ENCODE data around the gene CAMKK2. TPM values are rescaled to one million over a fixed set of nuclear protein-coding genes. Genes with fewer than 3 reads are reported as not detected.
A peak's percentile ranks its signal among the peaks of the same experiment; 100 is the strongest.
"Not testable (repeated sequence)": the region's sequence is repeated elsewhere in the genome, so short reads cannot be mapped to it uniquely, and the experiment has no call there.

The CAMKK2 gene
- total RNA-seq, 1 experiment from 2014 or later: 5.6 TPM

DNA sequence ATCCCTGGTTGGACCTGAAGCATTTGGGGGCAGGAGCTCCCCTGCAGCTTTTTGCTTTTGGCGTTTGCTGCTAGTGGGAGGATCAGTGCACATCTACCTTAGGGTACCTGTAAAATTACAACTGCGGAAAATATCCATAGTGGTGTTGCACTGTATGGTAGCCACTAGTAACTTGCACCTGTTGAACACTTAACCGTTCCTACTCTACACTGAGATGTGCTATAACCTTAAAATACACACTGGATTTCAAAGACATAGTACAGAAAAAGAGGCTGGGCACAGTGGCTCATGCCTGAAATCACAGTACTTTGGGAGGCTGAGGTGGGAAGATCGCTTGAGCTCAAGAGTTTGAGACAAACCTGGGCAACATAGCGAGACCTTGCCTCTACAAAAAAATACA lies 83.6 kb downstream of the CAMKK2 start:
- Histone ChIP-seq H3K4me1 (replicated peaks) (peaks cover 41% of the 10 kb centered on the region), H3K36me3 (peaks cover 36% of the 10 kb centered on the region), H3K4me3 (no peak overlapping the region), H3K27me3 (replicated peaks) (no peaks in the 10 kb centered on the region), H3K27ac (no peak overlapping the region), H3K9me3 (replicated peaks) (no peaks in the 10 kb centered on the region)
- no peak for DNase-seq (ENCODE audit: low read depth in 1 of 2, low spot score in 2 of 2)

DNA sequence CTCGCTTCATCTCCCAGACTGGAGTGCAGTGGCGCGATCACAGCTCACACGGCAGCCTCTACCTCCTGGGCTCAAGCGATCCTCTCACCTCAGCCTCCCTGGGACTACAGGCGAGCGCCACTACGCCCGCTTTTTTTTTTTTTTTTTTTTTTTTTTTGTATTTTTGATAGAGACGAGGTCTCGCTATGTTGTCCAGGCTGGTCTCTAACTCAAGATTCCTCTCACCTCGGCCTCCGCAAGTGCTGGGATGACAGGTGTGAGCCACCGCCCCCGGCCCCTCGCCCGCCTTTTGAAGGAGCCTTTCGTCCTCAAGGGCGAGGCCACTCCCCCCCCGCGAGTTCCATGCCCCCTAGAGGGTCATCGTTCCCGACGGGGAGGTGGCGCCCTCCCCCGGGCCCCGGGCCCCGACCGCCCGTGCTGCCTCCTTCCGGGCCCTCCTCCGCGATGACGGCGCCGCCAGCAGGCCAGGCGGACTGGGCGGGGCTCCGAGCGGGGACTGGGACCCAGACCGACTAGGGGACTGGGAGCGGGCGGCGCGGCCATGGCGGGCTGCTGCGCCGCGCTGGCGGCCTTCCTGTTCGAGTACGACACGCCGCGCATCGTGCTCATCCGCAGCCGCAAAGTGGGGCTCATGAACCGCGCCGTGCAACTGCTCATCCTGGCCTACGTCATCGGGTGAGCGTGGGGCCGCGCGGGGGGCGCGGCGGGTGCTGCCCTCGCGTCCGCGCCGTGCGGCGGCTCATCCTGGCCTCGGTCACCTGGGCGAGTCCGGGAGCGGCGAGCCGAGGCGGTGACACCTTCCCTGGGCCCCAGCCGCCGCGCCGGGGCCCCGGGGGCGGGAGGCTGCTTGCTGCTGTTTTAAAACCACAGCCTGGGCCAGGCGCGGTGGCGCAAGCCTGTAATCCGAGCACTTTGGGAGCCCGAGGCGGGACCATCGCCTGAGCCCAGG lies 86.6 kb downstream of the CAMKK2 start, which contains the start of gene P2RX4:
Gene P2RX4, plus strand, starts transcription at position 506 of the 949 bp plus-strand sequence. Its CDS starts 36 bp downstream, at position 542.
- Histone ChIP-seq H3K27me3 (replicated peaks) (no peaks in the 10 kb centered on the region), H3K9me3 (replicated peaks) (no peaks in the 10 kb centered on the region), H3K27ac (peak within 1 kb of the TSS; percentile 88), H3K4me1 (replicated peaks) (peaks cover 35% of the 10 kb centered on the region), H3K36me3 (peaks cover 26% of the 10 kb centered on the region), H3K4me3 (peak within 1 kb of the TSS; percentile 87)
- DNase-seq (ENCODE audit: low read depth in 1 of 2, low spot score in 2 of 2): peak; percentile 82 to 88

DNA sequence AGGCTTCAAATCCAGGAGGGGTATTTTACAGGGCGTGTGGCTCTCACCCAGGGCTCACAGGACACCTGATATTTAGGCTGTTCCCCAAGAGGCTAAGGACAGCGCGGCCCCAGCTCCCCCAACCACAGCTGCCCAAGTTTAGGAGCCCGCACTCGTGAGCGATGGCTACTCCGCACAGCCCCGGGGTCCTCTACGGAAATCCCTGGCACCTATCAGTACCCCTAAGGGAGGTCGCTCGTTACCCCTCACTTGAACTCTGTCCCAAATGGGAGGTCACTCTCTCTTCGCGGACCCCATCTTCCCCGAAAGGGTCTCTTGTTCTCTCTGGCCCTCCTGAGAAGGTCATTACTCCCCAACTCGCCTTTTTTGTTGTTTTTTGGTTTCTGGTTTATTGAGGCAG lies 87.3 kb downstream of the CAMKK2 start:
- Histone ChIP-seq H3K4me3 (no peak overlapping the region), H3K36me3 (peaks cover 25% of the 10 kb centered on the region), H3K27me3 (replicated peaks) (no peaks in the 10 kb centered on the region), H3K4me1 (replicated peaks) (peaks cover 35% of the 10 kb centered on the region), H3K27ac (no peak overlapping the region), H3K9me3 (replicated peaks) (no peaks in the 10 kb centered on the region)
- no peak for DNase-seq (ENCODE audit: low read depth in 1 of 2, low spot score in 2 of 2)

DNA sequence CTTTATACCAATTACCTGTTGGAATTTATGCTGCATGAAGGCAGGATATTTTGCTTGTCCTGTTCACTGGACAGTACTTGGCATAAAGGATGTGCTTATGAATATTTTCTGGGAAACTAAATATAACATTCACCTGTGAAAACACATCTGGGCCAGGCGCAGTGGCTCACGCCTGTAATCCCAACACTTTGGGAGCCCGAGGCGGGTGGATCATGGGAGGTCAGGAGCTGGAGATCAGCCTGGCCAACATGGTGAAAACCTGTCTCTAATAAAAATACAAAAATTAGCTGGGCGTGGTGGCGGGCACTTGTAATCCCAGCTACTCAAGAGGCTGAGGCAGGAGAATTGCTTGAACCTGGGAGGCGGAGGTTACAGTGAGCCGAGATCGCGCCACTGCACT lies 87.9 kb downstream of the CAMKK2 start:
- not testable (repeated sequence) for H3K9me3 ChIP-seq (replicated peaks); H3K27me3 ChIP-seq (replicated peaks); H3K4me3 ChIP-seq; DNase-seq (ENCODE audit: low read depth in 1 of 2, low spot score in 2 of 2); H3K27ac ChIP-seq
- peaks cover 20% of the 10 kb centered on the region for H3K36me3 ChIP-seq
- H3K4me1 ChIP-seq (replicated peaks): peaks cover 35% of the 10 kb centered on the region

DNA sequence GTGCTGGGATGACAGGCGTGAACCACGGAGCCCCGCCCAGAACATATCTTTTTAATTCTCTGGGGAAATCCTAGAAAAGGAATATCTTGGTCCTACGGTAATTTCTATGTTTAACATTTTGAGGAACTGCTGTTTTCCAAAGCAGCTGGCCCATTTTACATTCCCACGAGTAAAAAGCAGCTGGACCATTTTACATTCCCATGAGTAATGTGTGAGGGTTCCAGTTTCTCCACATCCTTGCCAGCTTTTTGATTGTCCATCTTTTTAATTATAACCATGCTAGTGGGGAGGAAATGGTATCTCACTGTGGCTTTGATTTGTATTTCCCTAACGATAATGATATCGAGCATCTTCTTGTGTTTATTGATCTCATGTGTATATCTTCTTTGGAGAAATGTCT lies 91.0 kb downstream of the CAMKK2 start:
- Histone ChIP-seq H3K27me3 (replicated peaks) (no peaks in the 10 kb centered on the region), H3K27ac (no peak overlapping the region), H3K9me3 (replicated peaks) (no peaks in the 10 kb centered on the region), H3K36me3 (peaks cover 5% of the 10 kb centered on the region), H3K4me3 (no peak overlapping the region), H3K4me1 (replicated peaks) (peaks cover 41% of the 10 kb centered on the region)
- DNase-seq (ENCODE audit: low read depth in 1 of 2, low spot score in 2 of 2): no peak

DNA sequence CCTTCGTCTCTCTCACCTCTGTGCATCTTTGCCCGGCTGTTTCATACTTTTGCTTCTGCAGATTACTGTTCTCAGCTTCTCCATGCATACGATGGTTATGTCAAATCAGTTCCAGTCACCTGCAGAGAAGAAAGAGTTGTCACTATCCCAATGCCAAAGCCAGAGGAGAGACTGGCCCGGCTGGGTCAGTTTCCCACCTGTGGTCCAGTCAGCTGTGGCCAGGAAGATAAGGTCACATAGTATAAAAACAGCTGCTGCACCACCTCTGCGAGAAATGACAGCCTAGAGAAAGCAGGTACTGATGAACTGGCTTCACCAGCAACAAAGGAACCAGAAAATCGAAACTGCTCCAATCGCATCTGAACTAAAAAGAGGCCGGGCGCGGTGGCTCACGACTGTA lies 93.0 kb downstream of the CAMKK2 start:
- no peaks in the 10 kb centered on the region for H3K36me3 ChIP-seq

DNA sequence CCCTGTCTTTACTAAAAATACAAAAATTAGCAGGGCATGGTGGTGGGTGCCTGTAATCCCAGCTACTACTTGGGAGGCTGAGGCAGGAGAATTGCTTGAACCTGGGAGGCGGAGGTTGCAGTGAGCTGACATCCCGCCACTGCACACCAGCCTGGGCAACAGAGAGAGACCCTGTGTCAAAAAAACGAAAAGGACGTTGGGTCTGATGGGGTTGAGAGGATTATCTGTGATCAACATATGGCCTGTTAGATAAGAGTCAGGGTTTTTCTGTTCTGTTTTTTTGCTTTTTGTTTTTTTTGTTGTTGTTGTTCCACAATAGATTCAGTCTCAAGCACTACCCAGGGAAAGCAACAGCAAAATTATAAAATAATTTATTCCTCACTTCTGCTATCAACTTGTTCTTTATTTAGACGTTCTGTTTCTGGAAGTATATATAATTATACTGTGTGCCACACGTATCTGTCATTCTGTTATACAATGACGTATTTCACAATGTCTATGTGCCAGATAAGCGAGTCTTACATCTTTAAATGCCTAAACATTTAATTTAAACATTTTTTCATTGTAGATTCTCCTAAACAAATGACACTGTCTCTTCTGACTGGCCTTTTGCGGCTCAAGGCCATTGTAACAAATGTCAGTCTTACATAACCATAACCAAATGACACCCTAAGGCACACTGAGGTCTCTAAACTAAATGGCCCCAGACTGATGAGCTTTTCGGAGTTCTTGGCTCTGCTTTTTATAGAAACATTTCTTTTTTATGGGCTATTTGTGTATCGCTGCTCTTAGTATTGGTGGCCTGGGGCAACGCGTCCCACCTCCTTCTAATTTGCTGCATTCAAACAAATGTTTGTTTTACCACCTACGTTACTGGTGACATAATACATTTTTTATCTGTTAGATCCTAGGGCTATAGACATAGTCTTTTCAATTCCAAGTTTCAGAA lies 93.8 kb downstream of the CAMKK2 start:
- no peaks in the 10 kb centered on the region for H3K27me3 ChIP-seq (replicated peaks)
- H3K36me3 ChIP-seq: no peaks in the 10 kb centered on the region
- peak in 1 of 2 experiments; percentile 71 for DNase-seq (ENCODE audit: low read depth in 1 of 2, low spot score in 2 of 2)
- H3K9me3 ChIP-seq (replicated peaks): no peaks in the 10 kb centered on the region
- H3K4me1 ChIP-seq (replicated peaks): peaks cover 35% of the 10 kb centered on the region
- no peak overlapping the region for H3K4me3 ChIP-seq
- peak overlapping the region; percentile 46 for H3K27ac ChIP-seq

More for the DNA sequence above, 93.0 kb downstream of the CAMKK2 start:
- DNase-seq (ENCODE audit: low read depth in 1 of 2, low spot score in 2 of 2): no peak
- H3K4me3 ChIP-seq: no peak overlapping the region
- peak overlapping the region; percentile 46 for H3K27ac ChIP-seq
- H3K4me1 ChIP-seq (replicated peaks): peaks cover 35% of the 10 kb centered on the region
- no peaks in the 10 kb centered on the region for H3K9me3 ChIP-seq (replicated peaks)
- no peaks in the 10 kb centered on the region for H3K27me3 ChIP-seq (replicated peaks)

DNA sequence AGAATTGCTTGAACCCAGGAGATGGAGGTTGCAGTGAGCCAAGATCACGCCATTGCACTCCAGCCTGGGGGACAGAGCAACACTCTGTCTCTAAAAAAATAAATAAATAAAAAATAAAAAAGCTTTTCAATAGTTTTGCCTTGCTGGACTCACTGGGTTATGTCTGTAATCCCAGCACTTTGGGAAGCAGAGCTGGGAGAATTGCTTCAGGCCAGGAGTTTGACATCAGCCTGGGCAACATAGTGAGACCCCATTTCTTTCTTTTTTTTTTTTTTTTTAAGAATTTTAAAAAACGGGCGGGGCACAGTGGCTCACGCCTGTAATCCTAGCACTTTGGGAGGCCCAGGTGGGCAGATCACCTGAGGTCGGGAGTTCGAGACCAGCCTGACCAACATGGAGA lies 95.4 kb downstream of the CAMKK2 start:
- DNase-seq (ENCODE audit: low read depth in 1 of 2, low spot score in 2 of 2); H3K9me3 ChIP-seq (replicated peaks); H3K27me3 ChIP-seq (replicated peaks); H3K36me3 ChIP-seq; H3K27ac ChIP-seq; H3K4me3 ChIP-seq: not testable (repeated sequence)
- H3K4me1 ChIP-seq (replicated peaks): peaks cover 35% of the 10 kb centered on the region

DNA sequence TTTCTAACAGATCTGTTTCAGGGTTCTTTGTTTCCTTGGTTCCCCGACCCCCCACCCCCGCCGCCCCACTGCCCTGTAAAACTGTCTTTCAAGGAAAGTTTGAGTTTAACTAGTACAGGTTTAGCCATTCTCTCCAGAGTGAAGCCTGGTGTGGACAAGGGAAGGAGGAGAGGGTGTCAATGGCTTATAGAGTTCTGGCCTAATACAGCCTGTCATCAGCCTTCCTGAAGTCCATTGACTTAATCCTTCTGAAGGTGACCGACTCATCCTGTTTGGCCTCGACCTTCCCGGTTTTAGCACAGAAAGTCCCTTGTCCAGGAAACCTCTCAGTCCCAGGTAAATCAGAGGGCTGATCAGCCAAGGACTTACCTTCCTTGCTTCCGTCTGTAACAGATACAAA lies 97.6 kb downstream of the CAMKK2 start:
- Histone ChIP-seq H3K4me3 (no peak overlapping the region), H3K27me3 (replicated peaks) (no peaks in the 10 kb centered on the region), H3K9me3 (replicated peaks) (no peaks in the 10 kb centered on the region), H3K27ac (no peak overlapping the region), H3K4me1 (replicated peaks) (peaks cover 22% of the 10 kb centered on the region), H3K36me3 (no peaks in the 10 kb centered on the region)
- no peak for DNase-seq (ENCODE audit: low read depth in 1 of 2, low spot score in 2 of 2)

DNA sequence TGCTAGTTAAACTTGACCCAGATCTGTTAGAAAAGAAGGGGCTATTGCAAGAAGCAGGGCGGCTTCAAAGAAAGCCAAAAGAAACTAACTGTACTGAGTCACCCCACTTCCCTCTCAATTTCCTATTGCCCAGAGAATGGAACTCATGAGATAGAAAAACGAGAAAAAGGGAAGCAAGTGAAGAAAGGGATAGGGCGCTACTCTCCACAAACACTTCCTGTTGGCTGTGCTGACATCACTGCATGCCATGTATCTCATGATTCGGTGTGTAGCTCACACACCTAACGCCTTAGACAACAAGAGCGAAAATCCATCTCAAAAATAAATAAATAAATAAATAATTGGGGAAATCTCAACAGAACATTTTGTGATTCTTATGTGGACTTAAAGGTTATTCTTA lies 99.6 kb downstream of the CAMKK2 start:
- DNase-seq (ENCODE audit: low read depth in 1 of 2, low spot score in 2 of 2): no peak
- H3K9me3 ChIP-seq (replicated peaks): no peaks in the 10 kb centered on the region
- H3K4me1 ChIP-seq (replicated peaks): peaks cover 11% of the 10 kb centered on the region
- H3K27me3 ChIP-seq (replicated peaks): no peaks in the 10 kb centered on the region
- no peak overlapping the region for H3K4me3 ChIP-seq
- H3K27ac ChIP-seq: no peak overlapping the region
- H3K36me3 ChIP-seq: no peaks in the 10 kb centered on the region

DNA sequence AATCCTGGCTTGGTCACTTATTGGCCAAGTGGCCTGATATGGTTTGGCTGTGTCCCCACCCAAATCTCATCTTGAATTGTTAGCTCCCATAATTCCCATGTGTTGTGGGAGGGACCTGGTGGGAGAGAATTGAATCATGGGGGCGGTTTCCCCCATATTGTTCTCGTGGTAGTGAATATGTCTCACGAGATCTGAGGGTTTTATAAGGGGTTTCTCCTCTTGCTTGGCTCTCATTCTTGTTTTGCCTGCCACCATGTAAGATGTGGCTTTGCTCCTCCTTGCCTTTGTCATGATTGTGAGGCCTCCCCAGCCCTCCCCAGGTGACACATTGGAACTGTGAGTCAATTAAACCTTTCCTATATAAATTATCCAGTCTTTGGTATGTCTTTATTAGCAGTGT lies 105.4 kb downstream of the CAMKK2 start:
- H3K27ac ChIP-seq: peak overlapping the region; percentile 90
- no peak for DNase-seq (ENCODE audit: low read depth in 1 of 2, low spot score in 2 of 2)
- no peaks in the 10 kb centered on the region for H3K36me3 ChIP-seq
- H3K27me3 ChIP-seq (replicated peaks): no peaks in the 10 kb centered on the region
- H3K4me3 ChIP-seq: no peak overlapping the region
- peaks cover 38% of the 10 kb centered on the region for H3K4me1 ChIP-seq (replicated peaks)
- H3K9me3 ChIP-seq (replicated peaks): no peaks in the 10 kb centered on the region

DNA sequence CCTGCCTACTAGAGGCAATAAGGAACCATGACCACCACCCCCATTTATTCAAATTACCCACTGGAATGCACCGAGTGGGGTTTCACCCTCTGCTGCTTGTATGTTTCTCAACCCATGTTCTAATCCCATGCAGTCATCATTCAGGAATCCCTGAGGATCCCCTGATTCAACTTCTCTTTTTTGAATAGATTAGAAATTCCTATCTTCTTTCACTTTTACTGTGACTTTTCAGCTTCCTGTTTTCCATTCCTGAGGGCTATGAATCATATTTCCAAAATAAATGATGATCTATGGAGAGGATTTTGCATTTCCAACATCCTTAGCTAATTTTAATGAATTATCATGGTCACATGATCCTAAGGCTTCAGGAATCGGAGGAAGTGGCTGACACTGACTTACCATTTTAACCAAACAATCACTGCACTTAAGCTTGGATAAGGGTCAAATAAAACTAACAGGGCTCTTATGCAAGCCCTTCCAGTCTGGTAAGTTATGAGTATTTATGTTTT lies 105.9 kb downstream of the CAMKK2 start:
- Histone ChIP-seq H3K36me3 (no peaks in the 10 kb centered on the region), H3K9me3 (replicated peaks) (no peaks in the 10 kb centered on the region), H3K4me1 (replicated peaks) (peaks cover 38% of the 10 kb centered on the region), H3K27me3 (replicated peaks) (no peaks in the 10 kb centered on the region), H3K27ac (peak overlapping the region; percentile 90), H3K4me3 (no peak overlapping the region)
- peak; percentile 87 to 94 for DNase-seq (ENCODE audit: low read depth in 1 of 2, low spot score in 2 of 2)

DNA sequence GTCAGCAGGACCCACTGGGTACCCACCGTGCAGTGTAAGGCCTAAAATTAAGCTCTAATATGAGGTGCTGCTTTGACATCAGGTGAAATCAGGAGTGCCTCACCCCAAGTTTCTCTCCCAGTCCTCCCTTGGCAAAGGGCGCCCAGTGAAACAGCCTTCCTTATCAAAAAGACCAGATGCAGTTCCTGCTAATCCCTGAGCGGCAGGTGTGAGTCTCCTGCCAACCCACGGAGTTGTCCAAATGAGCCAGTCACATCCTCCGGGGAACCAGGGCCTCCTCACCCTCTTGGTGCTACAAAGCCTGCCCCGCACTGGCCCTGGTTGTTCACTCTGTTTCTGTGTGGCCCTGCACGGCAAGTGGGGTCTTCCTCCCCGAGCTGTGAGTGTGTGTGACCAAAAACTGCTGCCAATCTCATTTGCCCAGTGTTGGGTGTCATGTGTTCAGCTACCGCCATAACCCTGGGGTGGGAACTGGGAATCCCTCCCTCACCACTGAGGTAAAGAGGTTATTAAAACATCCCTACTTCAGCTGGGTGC lies 106.8 kb downstream of the CAMKK2 start:
- Histone ChIP-seq H3K9me3 (replicated peaks) (no peaks in the 10 kb centered on the region), H3K4me1 (replicated peaks) (peaks cover 38% of the 10 kb centered on the region), H3K27me3 (replicated peaks) (no peaks in the 10 kb centered on the region), H3K36me3 (no peaks in the 10 kb centered on the region), H3K4me3 (no peak overlapping the region), H3K27ac (peak overlapping the region; percentile 90)
- DNase-seq (ENCODE audit: low read depth in 1 of 2, low spot score in 2 of 2): no peak
